Hematopoietic multipotent progenitor cell treated with erythropoietin and hydrocortisone succinate and interleukin-3 and kit ligand, for 8 days (in vitro differentiated cells): ENCODE data around the gene PPP6R1.

Experiments
- DNase-seq: peaks from one replicate; pipeline ENCODE4 v3.0.0-alpha.2; 2015

PPP6R1 gene

DNA sequence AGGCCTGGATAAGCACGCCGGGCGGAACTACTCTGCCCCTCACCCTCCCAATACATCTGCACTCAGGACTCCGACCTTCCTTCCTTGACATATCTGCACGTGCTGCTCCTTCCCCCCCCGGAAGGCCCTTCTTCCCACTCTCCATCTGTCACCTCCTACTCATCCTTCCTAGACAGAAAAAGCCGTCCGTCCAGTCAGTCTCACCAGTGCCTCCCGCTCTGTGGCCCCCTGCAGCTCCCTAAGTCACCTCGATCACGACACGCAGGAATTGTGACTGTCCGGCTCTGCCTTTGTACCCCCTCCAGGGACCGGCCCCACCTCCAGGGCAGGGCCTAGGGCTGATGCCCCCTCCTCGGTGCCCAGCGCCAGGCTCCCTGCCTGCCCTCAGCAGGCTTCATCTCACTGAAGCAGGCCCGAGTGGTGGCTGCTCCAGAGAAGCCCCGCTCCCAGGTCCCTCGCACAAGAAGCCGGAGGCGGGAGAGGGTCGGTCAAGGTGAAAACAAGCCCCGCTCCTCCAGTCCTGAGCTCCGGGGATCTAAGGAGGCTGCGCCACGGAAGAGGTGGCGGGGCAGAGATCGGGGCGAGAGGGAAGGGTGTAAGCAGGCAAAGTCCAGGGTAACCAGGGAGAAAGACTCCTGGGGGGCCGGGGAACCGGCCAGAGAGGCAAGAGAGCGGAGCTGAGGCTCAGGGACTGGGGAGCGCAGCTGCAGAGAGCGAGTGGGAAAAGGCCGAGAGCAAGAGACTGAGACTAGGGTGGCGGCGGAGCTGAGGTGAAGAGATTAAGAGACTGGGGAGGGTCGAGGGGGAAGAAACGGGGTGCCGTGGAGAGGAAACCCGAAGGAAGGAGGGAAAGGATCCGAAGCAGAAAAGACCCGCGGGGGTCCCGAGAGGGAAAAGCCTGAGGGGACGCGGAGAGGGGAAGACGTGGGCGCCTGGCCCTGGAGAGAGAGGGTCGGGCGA lies 1.1 kb downstream of the PPP6R1 start:
- peak; percentile 49 for DNase-seq

DNA sequence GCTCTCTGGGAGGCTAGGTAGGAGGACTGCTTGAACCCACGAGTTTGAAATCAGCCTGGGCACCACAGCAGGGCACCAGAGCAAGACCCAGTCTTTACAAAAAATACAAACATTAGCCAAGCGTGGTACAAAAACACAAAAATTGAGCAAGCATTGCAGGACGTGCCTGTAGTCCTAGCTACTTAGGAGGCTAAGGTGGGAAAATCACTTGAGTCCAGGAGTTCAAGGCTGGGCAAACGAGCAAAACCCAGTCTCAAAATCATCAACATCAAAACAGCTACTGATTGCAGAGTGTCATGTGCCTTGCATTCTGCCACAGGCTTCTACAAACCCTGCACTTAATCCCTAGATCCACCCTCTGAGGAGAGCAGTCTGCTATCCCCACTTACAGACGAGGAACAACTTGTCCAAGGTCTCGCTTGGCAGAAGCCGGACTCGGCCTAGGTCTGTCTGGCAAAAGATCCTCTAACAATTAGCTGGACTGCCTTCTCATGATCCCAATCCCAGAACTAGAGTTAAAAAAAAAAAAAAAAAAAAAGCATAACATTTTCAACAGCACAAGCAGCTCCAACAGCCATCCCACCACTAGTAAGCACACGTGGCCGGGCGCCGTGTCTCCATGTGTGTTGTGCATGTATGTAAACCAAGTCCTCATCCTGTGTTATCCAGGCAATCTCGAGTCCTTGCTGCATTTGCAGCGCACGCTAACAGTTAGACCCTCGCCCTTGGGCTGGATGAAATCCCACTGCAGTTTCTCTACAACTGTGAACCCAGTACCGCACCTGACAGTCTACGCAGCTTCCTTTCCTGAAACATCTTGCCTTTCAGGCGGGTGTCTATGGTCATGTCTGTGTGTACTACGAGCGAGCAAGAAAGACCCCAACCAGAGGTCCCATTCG lies 2.0 kb downstream of the PPP6R1 start:
- DNase-seq: peak; percentile 47

DNA sequence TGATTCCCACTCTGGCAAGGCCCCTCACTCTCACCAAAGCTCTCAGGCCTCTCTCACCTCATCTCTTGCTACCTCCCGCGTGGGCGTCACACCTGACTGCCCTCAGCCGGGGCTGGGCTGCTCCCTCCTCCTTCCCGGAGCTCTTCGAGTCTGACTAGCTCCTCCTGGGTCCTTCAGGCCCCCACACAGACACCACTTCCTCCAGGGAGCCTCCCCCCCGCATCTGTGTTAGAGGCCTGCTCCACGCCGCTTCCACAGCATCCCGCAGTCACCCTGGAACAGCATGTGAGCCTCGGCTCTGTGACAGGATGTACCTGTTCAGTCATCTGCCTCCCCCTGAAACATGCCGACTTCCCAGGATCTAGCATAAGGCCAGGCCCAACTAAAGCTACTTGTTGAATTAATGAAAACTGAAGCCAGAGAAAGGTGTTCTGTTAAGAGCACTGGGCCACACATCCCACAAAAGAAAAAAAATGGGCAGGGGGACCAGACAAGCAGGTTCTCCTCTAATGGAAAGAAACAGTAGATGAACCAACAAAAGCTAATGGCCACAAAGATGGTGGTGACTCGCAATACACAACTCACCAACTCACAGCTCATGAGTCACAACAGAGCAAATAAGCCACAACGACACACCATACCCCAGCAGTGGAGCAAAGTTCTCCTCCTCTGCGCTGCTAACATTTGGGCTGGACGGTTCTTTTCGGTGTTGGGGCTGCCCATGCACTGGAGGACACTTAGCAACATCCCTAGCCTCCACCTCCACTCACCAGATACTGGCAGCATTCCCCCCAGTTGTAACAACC lies 3.0 kb downstream of the PPP6R1 start:
- peak; percentile 33 for DNase-seq

DNA sequence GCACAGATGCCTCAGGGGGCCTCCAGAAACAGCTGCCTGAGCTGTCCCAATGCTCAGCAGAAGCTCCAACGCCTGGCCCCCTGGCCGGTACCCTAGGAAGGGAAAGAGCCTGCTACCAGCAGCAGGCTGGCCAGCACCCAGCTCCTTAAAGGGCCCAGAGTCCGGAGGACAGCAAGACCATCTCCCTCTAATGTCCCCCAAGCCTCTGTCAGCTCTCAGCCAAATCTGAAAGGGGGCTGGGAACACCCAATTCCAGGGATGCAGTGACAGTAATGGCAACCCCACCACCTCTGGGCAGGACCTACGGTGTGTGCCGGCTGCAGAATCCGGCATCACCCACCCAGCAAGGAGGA lies 4.2 kb downstream of the PPP6R1 start:
- no peak for DNase-seq

- DNase-seq: peak; percentile 57
Measured at GRCh38 chr19:55253842-55254624, 4.8 kb downstream of the PPP6R1 start.

- peak; percentile 49 for DNase-seq
Measured at GRCh38 chr19:55252760-55253663, 5.8 kb downstream of the PPP6R1 start.

- DNase-seq: peak; percentile 88
Measured at GRCh38 chr19:55251341-55252081, 7.3 kb downstream of the PPP6R1 start.

DNA sequence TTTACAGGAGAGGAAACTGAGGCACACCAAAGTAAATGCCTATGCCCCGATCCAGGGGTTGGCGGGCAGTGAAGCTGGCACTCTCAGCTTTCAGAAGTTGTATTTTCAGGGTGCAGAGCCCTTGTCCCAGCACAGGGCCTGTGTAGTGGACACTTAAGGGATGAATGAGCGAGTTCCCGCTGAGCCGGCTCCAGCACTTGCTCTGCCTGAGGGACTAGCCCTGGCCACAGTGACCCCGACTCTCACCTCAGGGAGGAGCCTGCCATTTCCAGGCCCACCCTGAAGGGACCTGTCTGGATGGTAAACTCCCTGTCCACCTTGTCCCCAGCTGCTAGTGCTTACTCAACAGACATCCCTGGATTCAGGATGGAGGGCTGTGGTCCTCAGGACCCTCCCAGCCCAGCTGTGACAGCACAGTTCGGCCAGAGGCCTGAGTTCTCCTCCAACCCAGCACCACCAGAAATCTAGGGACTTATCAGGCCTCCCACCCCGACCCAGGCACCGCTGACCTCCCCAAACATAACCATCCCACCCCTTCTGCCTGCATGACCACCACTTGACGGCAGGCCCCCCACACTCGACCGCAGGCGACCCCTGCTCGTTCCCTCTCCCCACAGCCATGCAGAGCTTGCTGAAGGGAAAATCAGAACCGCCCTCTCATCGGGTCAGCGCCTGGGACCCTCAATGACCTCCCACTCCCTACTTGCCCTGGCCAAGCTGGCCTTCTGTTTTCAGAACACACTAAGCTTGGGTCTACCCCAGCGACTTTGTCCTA lies 8.4 kb downstream of the PPP6R1 start:
- no peak for DNase-seq

DNA sequence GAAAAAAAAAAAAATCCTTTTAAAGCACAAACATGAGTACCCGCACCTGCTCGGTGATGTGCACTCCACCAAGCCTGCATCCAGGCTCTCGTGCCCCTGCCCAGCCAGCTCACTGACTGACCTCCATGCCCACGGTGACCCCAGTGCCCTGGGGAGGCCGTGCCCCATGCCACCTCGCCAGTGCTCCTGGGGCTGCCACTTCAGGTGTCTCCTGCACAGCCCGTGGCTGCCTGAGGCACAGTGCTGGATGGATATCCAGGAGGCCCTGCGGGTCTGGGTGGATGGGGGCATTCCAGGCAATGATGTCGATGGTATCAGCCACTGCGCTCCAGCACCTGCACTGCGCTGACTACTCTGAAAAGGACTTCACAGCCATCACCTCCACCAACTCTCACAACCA lies 9.0 kb downstream of the PPP6R1 start:
- no peak for DNase-seq

DNA sequence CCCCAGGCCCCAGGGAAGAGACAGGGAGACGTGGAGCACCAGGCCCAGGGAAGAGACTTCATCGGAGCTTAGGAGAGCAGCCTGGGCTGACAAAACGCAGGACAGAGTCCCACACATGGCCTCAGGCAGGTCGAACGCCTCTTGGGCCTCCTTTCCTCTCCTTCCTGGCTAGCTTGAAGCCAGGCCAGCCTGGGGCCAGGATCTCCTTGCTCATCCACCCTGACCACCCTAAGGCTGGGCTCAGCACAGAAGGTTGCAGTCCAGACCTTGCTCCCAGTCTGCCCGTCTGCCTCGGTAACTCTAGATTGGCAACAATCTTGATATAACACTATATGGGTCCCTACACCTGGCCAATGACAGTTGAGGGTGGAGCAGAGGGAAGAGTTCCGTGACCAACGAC lies 10.1 kb downstream of the PPP6R1 start:
- DNase-seq: peak; percentile 52

GRCh38 chr19:55248166-55248675 lies 10.6 kb downstream of the PPP6R1 start:
- no peak for DNase-seq

GRCh38 chr19:55247621-55248099 lies 11.2 kb downstream of the PPP6R1 start:
- no peak for DNase-seq

- no peak for DNase-seq
Measured at GRCh38 chr19:55246462-55247451, 12.1 kb downstream of the PPP6R1 start.

GRCh38 chr19:55245236-55245904 lies 13.4 kb downstream of the PPP6R1 start:
- no peak for DNase-seq

DNA sequence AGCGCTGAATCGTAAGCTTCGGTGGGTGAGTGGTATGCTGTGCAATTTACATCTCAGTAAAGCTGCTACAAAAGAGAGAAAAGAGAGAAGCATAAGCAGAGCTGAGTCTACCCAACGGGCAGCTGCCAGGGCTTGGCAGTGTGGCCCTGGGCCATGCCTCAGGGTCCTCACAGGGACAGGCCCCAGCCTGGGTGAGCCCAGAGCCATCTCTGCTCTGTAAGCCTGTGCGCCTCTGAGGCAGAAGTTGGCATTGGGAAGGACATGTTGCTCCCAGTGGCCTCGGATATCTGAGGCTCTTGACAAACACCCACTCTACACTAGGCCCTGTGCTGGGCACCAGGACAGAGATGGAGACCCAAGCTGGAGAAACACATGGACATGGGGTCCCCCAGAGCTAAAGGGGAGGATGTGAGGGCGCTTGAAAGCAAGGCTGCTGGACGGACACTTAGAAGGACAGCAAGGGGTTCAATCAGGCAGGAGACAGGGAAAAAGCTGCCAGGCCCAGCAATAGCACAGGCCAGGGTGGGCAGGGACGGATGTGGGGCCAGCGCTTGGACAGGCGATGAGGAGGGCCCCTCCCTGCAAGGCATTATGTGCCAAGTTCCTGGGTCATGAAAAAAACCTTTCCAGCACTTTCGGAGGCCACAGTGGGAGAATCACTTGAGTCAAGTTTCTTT lies 14.7 kb downstream of the PPP6R1 start:
- DNase-seq: no peak

GRCh38 chr19:55242517-55242916 lies 16.3 kb downstream of the PPP6R1 start:
- DNase-seq: no peak
